IMR-90 (cell line): ENCODE results near the gene TGFBI.

Experiments
- MAFK ChIP-seq: IDR thresholded peaks from 2 replicates; pipeline ENCODE4 v1.6.1; 2012; ENCODE audit warnings: low read depth, low read length, improper control_type of control experiment
- USF2 ChIP-seq: fragments of 150-350 bp; IDR thresholded peaks from 2 replicates; pipeline ENCODE4 v1.6.1; 2017; ENCODE audit warnings: mild to moderate bottlenecking, antibody characterized with exemption, low read length, low read depth
- TF ChIP-seq, protein P1 (sequence below): conservative IDR thresholded peaks from 2 replicates; pipeline ENCODE4 v1.5.1; 2012; ENCODE audit warnings: mild to moderate bottlenecking, low read depth, low read length, improper control_type of control experiment
- TF ChIP-seq, protein P2 (sequence below): fragments of 150-350 bp; IDR thresholded peaks from 2 replicates; pipeline ENCODE4 v1.6.1; 2016; ENCODE audit warnings: low read depth, mild to moderate bottlenecking, low read length, moderate library complexity, borderline replicate concordance

DNA sequence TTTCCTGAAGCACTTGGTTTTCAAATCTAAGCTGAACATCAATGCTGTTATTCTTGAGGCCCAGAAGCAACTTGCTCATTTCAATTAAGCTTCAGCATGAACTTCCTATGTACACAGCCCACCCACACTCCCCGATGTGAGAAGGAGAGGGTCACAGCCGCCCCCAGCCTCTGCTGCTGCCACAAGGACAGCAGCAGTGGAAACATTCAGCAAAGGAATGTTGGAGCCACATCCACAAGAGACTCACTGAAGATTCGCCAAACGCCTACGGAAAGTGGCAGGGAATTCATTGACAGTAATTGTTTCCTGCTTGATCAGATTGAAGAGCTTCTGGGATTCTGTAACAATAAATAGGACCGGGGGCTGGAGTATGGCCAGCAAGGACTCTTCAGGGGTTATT lies 2.9 kb downstream of the TGFBI start:
- TF ChIP-seq, protein P1, sequence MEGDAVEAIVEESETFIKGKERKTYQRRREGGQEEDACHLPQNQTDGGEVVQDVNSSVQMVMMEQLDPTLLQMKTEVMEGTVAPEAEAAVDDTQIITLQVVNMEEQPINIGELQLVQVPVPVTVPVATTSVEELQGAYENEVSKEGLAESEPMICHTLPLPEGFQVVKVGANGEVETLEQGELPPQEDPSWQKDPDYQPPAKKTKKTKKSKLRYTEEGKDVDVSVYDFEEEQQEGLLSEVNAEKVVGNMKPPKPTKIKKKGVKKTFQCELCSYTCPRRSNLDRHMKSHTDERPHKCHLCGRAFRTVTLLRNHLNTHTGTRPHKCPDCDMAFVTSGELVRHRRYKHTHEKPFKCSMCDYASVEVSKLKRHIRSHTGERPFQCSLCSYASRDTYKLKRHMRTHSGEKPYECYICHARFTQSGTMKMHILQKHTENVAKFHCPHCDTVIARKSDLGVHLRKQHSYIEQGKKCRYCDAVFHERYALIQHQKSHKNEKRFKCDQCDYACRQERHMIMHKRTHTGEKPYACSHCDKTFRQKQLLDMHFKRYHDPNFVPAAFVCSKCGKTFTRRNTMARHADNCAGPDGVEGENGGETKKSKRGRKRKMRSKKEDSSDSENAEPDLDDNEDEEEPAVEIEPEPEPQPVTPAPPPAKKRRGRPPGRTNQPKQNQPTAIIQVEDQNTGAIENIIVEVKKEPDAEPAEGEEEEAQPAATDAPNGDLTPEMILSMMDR: no peak
- TF ChIP-seq USF2: no peak
- TF ChIP-seq MAFK: no peak
- TF ChIP-seq, protein P2, sequence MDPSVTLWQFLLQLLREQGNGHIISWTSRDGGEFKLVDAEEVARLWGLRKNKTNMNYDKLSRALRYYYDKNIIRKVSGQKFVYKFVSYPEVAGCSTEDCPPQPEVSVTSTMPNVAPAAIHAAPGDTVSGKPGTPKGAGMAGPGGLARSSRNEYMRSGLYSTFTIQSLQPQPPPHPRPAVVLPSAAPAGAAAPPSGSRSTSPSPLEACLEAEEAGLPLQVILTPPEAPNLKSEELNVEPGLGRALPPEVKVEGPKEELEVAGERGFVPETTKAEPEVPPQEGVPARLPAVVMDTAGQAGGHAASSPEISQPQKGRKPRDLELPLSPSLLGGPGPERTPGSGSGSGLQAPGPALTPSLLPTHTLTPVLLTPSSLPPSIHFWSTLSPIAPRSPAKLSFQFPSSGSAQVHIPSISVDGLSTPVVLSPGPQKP: no peak
